Lower leg skin (tissue), 4 donors: Measurements from ENCODE around the gene ZDHHC14. TPM values are rescaled to one million over a fixed set of nuclear protein-coding genes. Genes with fewer than 3 reads are reported as not detected.

Experiments used
- DNase-seq, 2 donors: peaks; one replicate each; pipeline ENCODE4 v3.0.0-alpha.2; 2019; ENCODE audit warnings: low spot score in 2 of 2
- H3K4me3 ChIP-seq: fragments of 200-600 bp; sonication (generic); 2 replicates; pipeline ENCODE4 v1.5.1; 2017; ENCODE audit warnings: mild to moderate bottlenecking, low read depth; ENCODE audit not compliant: poor library complexity, severe bottlenecking
- CTCF ChIP-seq, 3 donors: fragments of 450-650 bp; IDR thresholded peaks; one replicate each; pipeline ENCODE4 v1.5.1; 2016; ENCODE audit warnings: antibody characterized with exemption in 3 of 3, mild to moderate bottlenecking in 3 of 3, moderate library complexity in 2 of 3
- POLR2A ChIP-seq, 2 donors: fragments of 450-650 bp; IDR thresholded peaks; one replicate each; pipeline ENCODE4 v1.6.1; 2016 to 2017; ENCODE audit warnings: antibody characterized with exemption in 2 of 2, mild to moderate bottlenecking in 1 of 2, moderate library complexity in 1 of 2
- WGBS, 2 donors: methylation state at CpG; one replicate each; pipeline ENCODE4 v1.1.5; 2018; 5-methylcytosine and 5-hydroxymethylcytosine counted together
- intact Hi-C: fragments of 100-400 bp; cut with DNase I; formaldehyde crosslinking; loops from one replicate; pipeline ENCODE4 v1.15.0; 2023; ENCODE audit warnings: low total_unique reads
- total RNA-seq, 4 donors: library from RNA; depleted of rRNA; stranded (reverse); fragments of >200 nt; gene quantifications; one replicate each; pipeline ENCODE4 v1.1.0, GENCODE V29; 2016

ZDHHC14 gene
- total RNA-seq, 4 donors from 2014 or later = 4.5 to 8.3 (median 6.1) TPM

DNA sequence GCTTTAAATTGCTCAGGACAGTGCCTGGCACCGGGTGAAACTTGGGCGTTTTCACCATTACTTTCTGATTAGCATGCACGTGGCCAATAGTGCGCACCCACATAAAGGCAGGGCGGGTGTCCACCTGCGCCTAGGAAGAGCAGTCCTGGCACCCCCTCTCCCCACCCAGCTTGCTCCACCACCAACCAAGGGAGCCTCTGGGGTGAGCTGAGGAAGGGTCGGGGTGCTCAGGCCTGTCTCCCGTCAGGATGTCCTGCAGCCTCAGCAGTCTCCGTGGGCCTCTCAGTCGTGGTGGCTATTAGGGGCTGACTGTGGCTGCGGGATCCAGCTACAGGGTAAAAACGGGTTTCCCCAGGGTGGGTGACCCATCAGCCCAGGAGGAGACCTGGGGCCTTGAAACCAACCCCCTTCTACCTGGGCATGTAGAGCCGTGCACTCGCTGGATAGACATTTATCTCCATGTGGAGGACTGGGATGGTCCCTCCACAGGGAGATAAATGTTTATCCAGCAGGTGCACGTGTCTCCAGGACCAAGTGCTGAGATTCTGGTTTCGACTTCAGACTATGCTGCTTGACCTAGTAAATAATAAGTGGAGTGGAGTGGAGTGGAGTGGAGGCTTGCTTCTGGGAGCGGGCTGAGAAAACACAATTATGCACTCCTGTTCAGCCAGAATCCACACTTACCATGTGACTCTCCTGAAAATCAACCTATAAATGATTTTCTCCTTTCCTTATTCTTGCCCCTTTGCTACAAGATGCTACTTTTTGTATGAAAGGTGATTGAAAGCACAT lies 91.1 kb downstream of the ZDHHC14 start:
- no peak overlapping the region for H3K4me3 ChIP-seq
- intact Hi-C loops = no loop called here
- no peak for DNase-seq
- TF ChIP-seq CTCF (IDR thresholded peaks at IDR 0.05) = no peak
- no peak for TF ChIP-seq POLR2A (IDR thresholded peaks at IDR 0.05)
- 92 to 94% methylated on average over 13 to 17 of the region's 17 CpGs for WGBS, 2 donors

GRCh38 chr6:157476797-157477196 lies 95.8 kb downstream of the ZDHHC14 start:
- no peak overlapping the region for H3K4me3 ChIP-seq
- intact Hi-C loops = no loop called here
- no peak for DNase-seq
- no peak for TF ChIP-seq POLR2A (IDR thresholded peaks at IDR 0.05)
- no peak for TF ChIP-seq CTCF (IDR thresholded peaks at IDR 0.05)
- 87 to 96% methylated on average over 3 of the region's 3 CpGs for WGBS, 2 donors

GRCh38 chr6:157478926-157479325 lies 97.9 kb downstream of the ZDHHC14 start:
- no peak overlapping the region for H3K4me3 ChIP-seq
- intact Hi-C loops = no loop called here
- TF ChIP-seq POLR2A (IDR thresholded peaks at IDR 0.05) (no peak), CTCF (IDR thresholded peaks at IDR 0.05) (no peak)
- DNase-seq = no peak
- WGBS, 2 donors = 97 to 100% methylated on average over 2 of the region's 2 CpGs

DNA sequence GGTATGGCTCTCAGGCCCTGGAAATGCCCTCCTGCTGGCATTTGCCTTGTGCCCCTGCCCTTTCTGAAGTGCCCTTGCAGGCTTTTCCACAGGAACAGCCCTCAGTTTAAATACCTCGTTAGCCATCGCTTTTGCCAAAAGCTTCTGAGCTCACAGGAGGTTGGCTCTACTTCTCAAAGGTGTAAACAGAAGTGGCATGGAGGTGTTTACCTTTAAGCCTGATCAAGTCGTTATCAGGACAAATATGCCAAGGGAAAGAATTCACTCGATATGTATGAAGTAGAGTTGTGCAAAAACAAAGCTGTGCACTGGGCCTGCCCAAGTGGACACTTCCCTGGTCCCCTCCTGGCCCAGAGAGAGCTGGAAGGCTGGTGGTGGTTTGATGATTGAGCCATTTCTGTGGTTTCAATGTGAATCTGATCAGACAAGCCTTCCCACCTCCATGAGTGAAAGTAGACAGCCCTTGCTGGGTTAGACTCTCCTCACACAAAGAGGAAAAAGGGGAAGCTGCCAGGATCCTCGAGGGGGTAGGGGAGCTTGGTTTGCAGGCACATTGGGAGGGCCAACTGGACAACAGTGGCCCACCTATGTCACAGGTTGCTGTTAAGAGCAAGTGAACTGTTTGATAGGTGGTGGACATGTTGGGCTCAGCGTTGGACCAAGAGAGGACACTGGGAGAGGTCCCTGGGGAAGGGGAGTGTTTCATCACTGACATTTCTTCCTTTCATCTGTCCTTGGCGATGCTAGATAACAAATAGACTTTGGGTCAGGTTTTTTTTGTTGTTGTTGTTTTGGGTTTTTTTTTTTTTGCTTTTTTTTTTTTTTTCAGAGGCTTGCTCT lies 98.7 kb downstream of the ZDHHC14 start:
- no peak overlapping the region for H3K4me3 ChIP-seq
- no peak for DNase-seq
- intact Hi-C loops = no loop called here
- WGBS, 2 donors = 90 to 91% methylated on average over 7 of the region's 7 CpGs
- TF ChIP-seq CTCF (IDR thresholded peaks at IDR 0.05) = no peak
- no peak for TF ChIP-seq POLR2A (IDR thresholded peaks at IDR 0.05)

DNA sequence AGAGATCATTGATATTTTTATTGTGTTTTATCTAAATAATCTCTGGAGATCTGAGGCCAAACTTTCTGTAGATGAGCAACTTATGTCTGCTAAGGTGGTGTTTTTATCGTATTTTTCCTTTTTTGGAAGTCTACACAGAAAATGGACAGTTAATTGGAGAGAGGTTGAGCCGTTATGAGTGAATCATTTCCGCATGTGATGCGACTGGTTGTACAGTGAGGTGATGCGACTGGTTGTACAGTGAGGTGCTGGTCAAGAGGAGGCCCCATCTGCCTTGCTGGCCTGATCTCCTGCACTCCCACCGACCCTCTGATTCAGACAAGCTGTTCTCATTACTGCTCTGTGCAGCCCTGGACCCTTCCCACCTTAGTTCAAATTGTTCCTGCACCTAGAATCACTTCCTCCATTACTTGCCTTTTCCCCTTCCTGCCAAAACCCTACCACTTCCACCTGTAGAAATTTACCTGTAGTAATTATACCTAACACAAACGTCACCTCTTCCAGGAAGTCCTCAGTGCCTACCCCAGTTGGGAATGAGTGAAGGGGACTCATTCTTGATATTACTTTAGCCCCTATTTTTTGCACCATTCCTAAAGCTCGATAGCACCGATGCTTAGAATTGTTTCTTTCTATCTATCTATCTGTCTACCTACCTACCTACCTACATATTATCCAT lies 100.3 kb downstream of the ZDHHC14 start:
- H3K4me3 ChIP-seq = no peak overlapping the region
- 81 to 83% methylated on average over 9 of the region's 9 CpGs for WGBS, 2 donors
- intact Hi-C loops = no loop called here
- TF ChIP-seq CTCF (IDR thresholded peaks at IDR 0.05) = no peak
- TF ChIP-seq POLR2A (IDR thresholded peaks at IDR 0.05) = no peak
- DNase-seq = no peak
